ENCODE data around the gene PDLIM4. TPM values are rescaled to one million over a fixed set of nuclear protein-coding genes. Genes with fewer than 3 reads are reported as not detected.

PDLIM4 gene
- total RNA-seq, 1 donor from 2014 or later = 146 TPM

GRCh38 chr5:132225165-132226032 lies 32.1 kb upstream of the PDLIM4 start:
- Histone ChIP-seq H3K27me3 (ENCODE audit: control insufficient read depth, insufficient read depth, low read length) (no peaks in the 10 kb centered on the region), H3K36me3 (ENCODE audit: control insufficient read depth, insufficient read depth, low read length) (no peaks in the 10 kb centered on the region), H3K4me3 (ENCODE audit: low read depth, low read length) (no peak overlapping the region)
- DNase-seq (ENCODE audit: low read depth) = no peak
- TF ChIP-seq CTCF (IDR thresholded peaks at IDR 0.05; ENCODE audit: insufficient read depth, low read length, poor library complexity, severe bottlenecking) = no peak

GRCh38 chr5:132226516-132227234 lies 30.8 kb upstream of the PDLIM4 start:
- TF ChIP-seq CTCF (IDR thresholded peaks at IDR 0.05; ENCODE audit: insufficient read depth, low read length, poor library complexity, severe bottlenecking) = no peak
- H3K4me3 ChIP-seq (ENCODE audit: low read depth, low read length) = peak overlapping the region; percentile 61
- DNase-seq (ENCODE audit: low read depth) = no peak
- H3K27me3 ChIP-seq (ENCODE audit: control insufficient read depth, insufficient read depth, low read length) = no peaks in the 10 kb centered on the region
- no peaks in the 10 kb centered on the region for H3K36me3 ChIP-seq (ENCODE audit: control insufficient read depth, insufficient read depth, low read length)

- no peak for DNase-seq (ENCODE audit: low read depth)
- no peak for TF ChIP-seq CTCF (IDR thresholded peaks at IDR 0.05; ENCODE audit: insufficient read depth, low read length, poor library complexity, severe bottlenecking)
- no peaks in the 10 kb centered on the region for H3K27me3 ChIP-seq (ENCODE audit: control insufficient read depth, insufficient read depth, low read length)
- H3K36me3 ChIP-seq (ENCODE audit: control insufficient read depth, insufficient read depth, low read length) = no peaks in the 10 kb centered on the region
- peak overlapping the region; percentile 61 for H3K4me3 ChIP-seq (ENCODE audit: low read depth, low read length)
These were observed 30.3 kb upstream of the PDLIM4 start for GRCh38 chr5:132227235-132227484.

- Histone ChIP-seq H3K4me3 (ENCODE audit: low read depth, low read length) (peak within 1 kb of the TSS; percentile 61), H3K27me3 (ENCODE audit: control insufficient read depth, insufficient read depth, low read length) (no peaks in the 10 kb centered on the region), H3K36me3 (ENCODE audit: control insufficient read depth, insufficient read depth, low read length) (no peaks in the 10 kb centered on the region)
- no peak for TF ChIP-seq CTCF (IDR thresholded peaks at IDR 0.05; ENCODE audit: insufficient read depth, low read length, poor library complexity, severe bottlenecking)
- no peak for DNase-seq (ENCODE audit: low read depth)
These were observed 29.8 kb upstream of the PDLIM4 start, which contains the start of gene P4HA2 for GRCh38 chr5:132227485-132228240. TSS of gene P4HA2 (minus strand) at chr5:132227853. CDS start at chr5:132218626, 9,227 bp downstream.

GRCh38 chr5:132228241-132229035 lies 29.1 kb upstream of the PDLIM4 start:
- Histone ChIP-seq H3K4me3 (ENCODE audit: low read depth, low read length) (peak overlapping the region; percentile 61), H3K36me3 (ENCODE audit: control insufficient read depth, insufficient read depth, low read length) (no peaks in the 10 kb centered on the region), H3K27me3 (ENCODE audit: control insufficient read depth, insufficient read depth, low read length) (no peaks in the 10 kb centered on the region)
- TF ChIP-seq CTCF (IDR thresholded peaks at IDR 0.05; ENCODE audit: insufficient read depth, low read length, poor library complexity, severe bottlenecking) = peak; percentile 3
- no peak for DNase-seq (ENCODE audit: low read depth)
